Body of pancreas (tissue), 4 donors: ENCODE measurements around the gene CCL11.

Experiments used
- CTCF ChIP-seq, 7 experiments: fragments of 450-650 bp in 4 of 7; fragments of 200-600 bp in 3 of 7; sonication (generic) in 3 of 7; IDR thresholded peaks; one replicate each; pipeline ENCODE4 v1.5.1; 2016 to 2019; ENCODE audit warnings: antibody characterized with exemption in 7 of 7
- POLR2A ChIP-seq, 3 donors: fragments of 450-650 bp; IDR thresholded peaks; one replicate each; pipeline ENCODE4 v1.6.1; 2016; ENCODE audit warnings: antibody characterized with exemption in 3 of 3, mild to moderate bottlenecking in 2 of 3

- TF ChIP-seq CTCF (IDR thresholded peaks at IDR 0.05) (no peak), POLR2A (IDR thresholded peaks at IDR 0.05) (no peak)
Measured at GRCh38 chr17:34299027-34299426, 13.5 kb downstream of the CCL11 start.
